GM18511 (cell line): Measurements from ENCODE around the gene ZNF335.
"Not testable (repeated sequence)": the region's sequence is repeated elsewhere in the genome, so short reads cannot be mapped to it uniquely, and the experiment has no call there.

ENCODE experiments used
- ATAC-seq: cut with Tn5 transposase; IDR thresholded peaks from one replicate; pipeline ENCODE4 v1.9.1; 2021; ENCODE audit warnings: mild to moderate bottlenecking, moderate library complexity; ENCODE audit not compliant: unreplicated experiment

ZNF335 gene

DNA sequence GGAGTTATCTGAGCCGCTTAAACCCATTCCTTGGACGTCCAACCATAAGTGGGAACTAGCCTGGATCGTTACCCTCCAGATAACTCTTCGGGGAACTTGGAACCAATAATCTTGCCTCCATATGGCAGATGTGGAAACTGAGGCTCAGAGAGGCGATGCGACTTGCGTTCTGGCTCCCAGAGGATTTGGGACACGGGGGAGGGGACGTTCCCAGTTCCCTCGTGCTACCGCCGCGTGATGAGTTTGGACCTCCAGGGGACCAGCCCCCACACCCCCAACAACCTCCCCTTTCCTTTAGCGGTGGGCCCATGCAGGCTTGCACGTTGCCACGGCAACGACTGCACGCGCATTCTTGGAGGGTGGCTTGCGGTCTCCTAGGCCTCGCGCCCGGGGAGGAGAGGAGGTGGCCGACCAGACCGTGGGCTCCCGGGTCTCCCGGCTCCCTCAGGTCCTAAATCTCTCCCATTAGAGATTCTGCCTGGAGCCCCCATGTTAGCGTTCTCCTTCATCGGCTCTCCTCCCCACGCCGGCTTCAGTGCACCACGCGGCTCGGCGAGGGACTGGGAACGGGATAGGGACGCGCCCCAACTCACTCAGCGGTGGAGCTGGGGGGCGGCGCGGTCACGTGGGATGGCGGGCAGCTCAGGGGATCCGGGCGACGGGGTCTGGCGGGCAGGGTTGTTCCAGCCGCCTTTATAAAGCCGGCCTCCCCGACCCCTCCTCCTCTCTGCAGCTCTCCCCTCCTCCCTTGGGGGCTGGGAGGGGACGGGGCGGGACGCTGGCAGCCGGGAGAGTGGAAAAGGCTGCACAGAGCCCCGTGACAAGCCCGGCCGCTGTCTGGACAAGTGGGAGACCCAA lies 60.3 kb downstream of the ZNF335 start, which contains the start of gene PLTP:
Gene PLTP, minus strand, starts transcription at position 670 of the 858 bp plus-strand sequence. CDS start 703 bp downstream, outside the sequence.
- no peak for ATAC-seq

DNA sequence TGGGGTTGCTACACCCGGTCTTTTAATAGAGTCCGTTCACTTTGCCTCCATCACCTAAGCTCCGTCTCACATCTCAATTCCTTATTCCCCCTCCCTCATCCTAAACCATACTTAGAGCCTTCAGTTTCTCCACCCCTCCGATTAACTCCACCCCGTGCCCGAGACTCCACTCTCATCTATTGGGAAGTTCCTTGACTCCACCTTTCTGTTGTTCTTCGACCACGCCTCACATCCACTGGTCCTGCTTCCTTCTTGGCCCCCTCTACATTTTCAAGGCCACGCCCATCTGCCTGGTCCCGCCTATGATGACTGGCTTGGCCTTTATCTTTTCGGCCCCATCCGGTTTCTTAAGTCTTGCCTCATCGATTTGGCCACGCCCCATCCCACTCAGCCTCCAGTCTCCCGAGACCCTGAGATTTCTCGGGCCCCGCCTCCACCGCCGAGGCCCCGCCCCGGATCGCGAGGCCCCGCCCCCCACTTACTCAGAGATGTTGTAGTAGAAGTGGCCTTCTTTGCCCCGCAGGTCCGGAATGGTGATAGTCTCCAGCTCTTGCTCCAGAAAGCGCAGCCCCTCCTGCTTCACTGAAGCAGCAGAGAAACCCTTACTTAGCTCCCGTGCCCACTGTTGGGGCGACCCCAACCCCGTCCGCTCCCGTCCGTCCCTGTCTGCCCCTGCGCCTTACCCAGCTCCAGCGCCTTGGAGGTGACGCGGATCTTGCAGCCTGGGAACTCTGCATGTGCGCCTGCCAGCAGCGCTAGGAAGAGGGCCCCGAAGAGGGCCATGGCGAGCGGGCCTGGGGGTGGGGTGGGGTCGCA lies 61.1 kb downstream of the ZNF335 start:
- ATAC-seq, result peak; percentile 93

DNA sequence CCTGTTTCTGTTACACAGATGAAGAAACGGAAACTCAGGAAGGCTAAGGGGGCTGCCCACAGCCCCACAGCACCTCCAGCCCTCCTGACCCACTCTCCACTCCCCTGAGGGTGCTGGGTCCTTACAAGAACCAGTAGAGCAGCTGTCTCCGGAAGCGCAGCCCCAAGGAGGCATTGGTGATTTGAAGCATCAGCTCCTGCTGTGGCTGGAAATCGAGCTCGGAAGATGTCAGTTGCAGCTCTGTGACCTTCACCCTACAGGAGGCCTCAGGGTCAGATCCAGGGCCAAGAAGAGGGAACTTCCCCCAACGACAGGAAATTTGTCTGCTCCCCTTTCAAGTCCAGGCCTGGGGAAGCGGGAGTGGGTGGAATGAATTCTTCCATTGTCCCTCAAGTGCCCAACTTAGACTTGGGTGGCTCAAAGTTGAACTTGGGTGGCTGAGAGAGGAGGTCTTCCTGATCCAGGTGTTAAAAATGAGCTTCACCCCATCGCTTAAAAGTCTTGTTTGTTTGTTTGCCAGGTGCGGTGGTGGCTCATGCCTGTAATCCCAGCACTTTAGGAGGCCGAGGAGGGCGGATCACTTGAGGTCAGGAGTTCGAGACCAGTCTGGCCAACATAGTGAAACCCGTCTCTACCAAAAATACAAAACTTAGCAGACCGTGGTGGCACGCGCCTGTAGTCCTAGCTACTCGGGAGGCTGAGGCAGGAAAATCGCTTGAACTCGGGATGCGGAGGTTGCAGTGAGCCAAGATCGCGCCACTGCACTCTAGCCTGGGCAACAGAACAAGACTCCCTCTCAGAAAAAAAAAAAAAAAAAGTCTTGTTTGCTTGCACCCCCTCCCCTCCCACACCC lies 62.0 kb downstream of the ZNF335 start:
- no peak for ATAC-seq

DNA sequence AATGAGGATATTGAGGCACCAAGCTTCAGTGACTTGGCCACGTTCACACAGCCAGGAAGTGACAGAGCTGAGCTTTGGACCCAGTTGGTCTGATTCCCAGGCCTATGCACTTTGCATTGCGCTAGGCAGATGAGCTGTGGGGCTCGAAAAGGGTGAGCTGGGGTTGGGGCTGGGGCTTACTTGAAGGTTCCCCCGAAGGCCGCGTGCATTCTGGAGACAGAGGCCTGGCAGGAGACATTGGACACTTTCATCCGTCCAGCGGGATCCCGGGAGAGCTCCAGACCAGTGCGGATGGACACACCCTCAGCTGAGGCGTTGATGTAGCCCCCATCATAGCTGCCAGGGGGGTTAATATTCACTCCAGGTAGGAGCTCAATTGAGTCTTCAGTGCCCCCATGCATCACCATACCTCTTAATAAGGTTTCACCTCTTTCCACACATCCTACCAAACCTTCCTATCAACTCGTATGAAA lies 62.6 kb downstream of the ZNF335 start:
- ATAC-seq, result no peak

DNA sequence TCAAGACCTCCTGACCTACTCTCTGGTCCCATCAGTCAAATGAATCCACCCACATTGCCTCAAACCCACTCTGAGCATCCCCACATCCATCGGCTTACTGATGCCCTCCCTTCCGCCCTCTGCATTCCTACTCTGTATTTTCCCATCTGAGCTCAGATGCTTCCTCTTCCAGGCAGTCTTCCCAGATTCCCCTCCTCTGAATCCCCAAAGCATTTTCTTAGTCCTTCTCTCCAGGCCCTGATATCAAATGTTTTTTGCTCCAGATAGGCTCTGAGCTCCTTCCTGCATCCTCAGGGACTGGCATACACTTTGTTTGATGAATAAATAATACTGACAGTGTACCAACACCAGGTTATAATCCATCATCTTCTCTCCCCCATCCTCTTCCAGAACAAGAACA lies 63.9 kb downstream of the ZNF335 start:
- no peak for ATAC-seq

DNA sequence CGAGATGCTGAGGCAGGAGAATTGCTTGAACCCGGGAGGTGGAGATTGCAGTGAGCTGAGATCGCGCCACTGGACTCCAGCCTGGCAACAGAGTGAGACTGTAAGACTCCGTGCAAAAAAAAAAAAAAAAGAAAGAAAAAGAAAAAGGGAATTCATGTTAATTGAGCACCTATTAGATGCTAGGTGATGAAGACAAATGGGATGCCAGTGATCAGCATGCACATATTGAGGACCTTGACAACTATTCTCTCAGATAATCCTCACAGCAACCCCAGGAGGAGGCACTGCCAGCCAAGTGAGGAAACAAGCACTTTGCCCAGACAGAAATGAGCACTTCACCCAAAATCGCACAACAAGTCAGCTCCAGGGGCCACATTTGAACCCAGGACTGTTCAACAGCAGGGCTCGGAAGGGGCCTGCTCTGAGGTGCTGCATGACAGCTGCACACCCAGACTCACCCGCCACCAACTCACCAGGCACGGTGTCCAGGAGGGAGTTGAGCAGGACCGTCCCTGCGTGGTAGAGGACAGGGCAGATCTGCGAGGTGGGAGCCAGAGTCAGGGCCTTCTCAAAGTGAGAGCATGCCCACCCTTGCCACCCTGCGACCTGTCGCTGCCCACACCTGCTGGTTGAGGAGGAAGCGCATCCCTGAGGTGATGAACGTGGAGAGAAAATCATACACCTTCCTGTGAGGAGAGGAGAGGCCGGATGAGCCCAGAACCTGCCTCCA lies 64.6 kb downstream of the ZNF335 start:
- ATAC-seq, result no peak

DNA sequence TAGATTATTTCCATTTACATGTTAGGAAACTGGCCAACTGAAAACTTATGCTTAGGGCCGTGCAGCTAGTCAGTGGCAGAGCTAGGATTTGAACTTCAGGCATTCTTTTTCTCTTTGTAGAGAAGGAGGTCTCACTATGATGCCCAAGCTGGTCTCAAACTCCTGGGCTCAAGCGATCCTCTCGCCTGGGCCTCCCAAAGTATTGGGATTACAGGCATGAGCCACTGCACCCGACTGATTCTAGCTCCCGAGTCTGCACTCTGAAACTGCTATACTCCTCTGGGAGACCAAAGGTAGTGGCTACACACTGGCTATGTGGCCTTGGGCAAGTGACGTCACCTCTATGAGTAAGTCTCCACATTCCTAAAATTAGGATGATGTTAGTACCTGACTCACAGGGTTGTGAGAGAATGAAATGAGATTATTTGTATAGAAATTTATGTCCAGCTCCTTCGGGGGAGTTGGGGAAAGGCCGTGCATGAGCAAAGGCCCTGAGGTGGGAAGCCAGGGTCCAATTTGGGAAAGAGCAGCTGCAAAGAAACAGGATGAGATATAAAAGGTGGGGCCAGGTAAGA lies 66.4 kb downstream of the ZNF335 start:
- no peak for ATAC-seq

DNA sequence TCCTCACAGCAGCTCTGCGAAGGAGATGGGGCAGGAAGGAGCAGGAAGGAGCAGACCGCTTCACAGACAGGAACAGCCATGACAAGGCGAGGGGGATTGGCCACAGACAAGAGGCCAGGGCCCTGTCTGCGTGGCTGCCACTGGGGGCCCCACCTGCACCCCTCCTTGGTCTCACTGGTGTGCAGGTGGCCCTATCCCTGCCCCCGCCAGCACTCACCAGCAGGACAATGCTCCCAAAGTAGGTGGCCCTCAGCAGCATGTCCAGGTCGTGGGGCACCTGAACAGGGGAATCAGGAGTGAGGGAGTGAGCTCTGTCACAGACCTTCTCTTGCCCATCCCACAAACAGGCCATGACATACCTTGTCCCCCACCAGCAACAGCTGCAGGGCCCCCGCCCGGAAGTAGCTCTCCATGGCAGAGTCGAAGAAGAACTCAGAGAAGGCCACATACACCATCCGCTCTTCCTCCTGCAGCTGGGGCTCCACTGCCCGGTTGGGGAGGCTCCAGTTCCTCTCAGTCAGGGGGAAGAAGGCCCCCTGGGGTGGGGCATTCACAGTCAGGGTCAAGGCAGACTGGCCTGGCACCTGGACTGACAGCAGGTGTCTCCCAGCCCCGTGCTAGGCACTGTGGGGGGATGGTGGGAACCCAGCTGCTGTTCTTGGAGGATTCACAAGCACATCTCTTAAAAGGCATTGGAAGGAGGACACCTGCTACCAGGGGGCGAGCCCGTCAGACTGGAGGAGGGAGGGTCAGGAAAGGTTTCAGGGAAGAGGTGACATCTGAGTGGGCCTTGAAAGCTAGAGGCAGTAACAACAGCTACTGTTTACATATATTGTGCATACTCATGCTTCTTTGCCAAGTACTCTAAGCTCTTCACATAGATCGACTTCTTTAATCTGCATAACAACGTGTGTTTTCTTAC lies 67.2 kb downstream of the ZNF335 start:
- no peak for ATAC-seq

DNA sequence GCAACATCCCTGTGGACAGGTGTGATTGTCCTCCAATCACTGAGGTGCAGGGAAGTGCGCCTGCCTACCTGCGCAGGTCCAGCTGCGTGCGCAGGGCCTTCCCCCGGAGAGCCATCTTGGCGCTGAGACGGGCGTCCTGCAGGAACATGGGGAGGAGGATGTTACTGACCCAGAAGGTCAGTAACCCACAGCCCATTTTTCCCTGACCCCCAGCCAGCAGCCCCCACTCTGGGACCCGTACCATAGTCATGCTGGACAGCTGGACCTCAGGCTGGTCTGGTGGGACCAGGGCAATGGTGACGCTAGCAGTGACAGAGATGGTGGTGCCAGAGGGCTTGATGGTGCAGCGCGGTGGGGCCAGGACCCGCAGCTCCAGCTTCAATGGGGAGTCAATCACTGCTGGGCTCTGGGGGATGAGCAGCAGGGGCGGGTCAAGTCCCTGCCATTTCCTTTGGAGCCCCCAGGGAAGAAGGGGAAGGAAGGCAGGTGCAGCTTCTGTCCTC lies 69.8 kb downstream of the ZNF335 start:
- ATAC-seq, result no peak

DNA sequence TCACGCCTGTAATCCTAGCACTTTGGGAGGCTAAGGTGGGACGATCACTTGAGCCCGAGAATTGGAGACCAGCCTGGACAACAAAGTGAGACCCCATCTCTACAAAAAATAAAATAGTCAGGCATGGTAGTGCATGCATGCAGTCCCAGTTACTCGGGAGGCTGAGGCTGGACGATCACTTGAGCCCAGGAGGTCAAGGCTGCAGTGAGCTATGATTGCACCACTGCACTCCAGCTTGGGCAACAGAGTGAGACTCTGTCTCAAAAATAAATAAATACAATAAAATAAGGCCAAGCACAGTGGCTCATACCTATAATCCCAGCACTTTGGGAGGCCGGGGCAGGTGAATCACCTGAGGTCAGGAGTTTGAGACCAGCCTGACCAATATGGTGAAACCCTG lies 70.7 kb downstream of the ZNF335 start:
- not testable (repeated sequence) for ATAC-seq

DNA sequence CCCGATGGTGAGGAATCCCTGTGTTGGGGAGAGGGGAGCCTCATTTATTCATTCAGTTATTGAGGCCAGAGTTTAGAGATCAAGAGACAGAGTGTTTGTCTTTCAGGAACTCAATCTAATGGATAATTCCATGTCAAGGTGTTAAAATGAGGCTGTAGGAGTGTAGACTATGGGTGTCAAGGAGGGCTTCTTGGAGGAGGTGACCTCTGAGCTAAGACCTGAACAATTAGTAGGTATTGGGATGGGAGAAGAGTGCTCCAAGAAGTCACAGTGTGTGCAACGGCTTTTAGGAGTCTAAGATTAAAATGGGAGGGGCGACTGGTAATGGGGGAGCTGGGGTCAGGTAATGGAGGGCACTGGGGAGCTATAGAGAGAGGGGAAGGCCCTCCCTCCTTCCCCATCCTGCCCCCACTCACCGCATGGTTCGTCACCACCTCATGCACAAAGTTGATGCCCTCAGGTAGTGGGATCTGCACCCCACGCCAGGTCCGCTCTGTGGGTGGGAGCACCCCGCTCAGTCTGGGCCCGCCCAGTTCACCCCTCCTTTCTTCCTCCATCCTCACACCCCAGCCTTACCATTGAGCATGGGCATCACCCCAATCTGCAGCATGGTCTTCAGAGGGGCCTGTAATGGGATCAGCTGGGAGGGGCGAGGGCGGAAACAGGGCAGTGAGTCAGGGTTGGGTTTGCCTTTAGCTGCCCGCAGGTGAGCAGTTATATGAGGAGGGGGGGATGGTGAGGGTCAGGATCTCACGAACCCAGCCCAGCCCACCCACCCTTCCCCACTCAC lies 72.8 kb downstream of the ZNF335 start:
- no peak for ATAC-seq
